Heart right ventricle (tissue), 16 donors: Measurements from ENCODE around the gene SLFNL1. TPM values are rescaled to one million over a fixed set of nuclear protein-coding genes. Genes with fewer than 3 reads are reported as not detected.

Source experiments
- ATAC-seq, 8 donors: fragments of 200-7000 bp; cut with Tn5 transposase; one replicate each; pipeline ENCODE4 v1.9.1; 2020; ENCODE audit warnings: mild to moderate bottlenecking in 8 of 8, moderate library complexity in 8 of 8, moderate number of reproducible peaks in 1 of 8
- DNase-seq, 2 donors: peaks; one replicate each; pipeline ENCODE4 v3.0.0-alpha.2; 2020
- H3K27ac ChIP-seq, 10 donors: fragments of 200-600 bp; sonication (generic) in 2 of 10; one replicate each; pipeline versions ENCODE4 v1.5.0 to v1.8.0; 2020 to 2022; ENCODE audit warnings: mild to moderate bottlenecking in 3 of 10
- H3K27me3 ChIP-seq, 7 donors: fragments of 200-600 bp; one replicate each; pipeline ENCODE4 v1.8.0; 2021 to 2022; ENCODE audit warnings: mild to moderate bottlenecking in 2 of 7
- H3K36me3 ChIP-seq, 9 donors: fragments of 200-600 bp; sonication (generic) in 1 of 9; one replicate each; pipeline versions ENCODE4 v1.5.0 to v1.8.0; 2020 to 2022; ENCODE audit warnings: mild to moderate bottlenecking in 2 of 9
- H3K4me1 ChIP-seq, 9 donors: fragments of 200-600 bp; sonication (generic) in 1 of 9; one replicate each; pipeline versions ENCODE4 v1.5.0 to v1.8.0; 2020 to 2022; ENCODE audit warnings: mild to moderate bottlenecking in 4 of 9
- H3K4me3 ChIP-seq, 10 donors: fragments of 200-600 bp; sonication (generic) in 2 of 10; one replicate each; pipeline versions ENCODE4 v1.5.0 to v1.8.0; 2020 to 2022; ENCODE audit warnings: mild to moderate bottlenecking in 7 of 10, moderate library complexity in 2 of 10
- H3K9me3 ChIP-seq, 11 donors: fragments of 200-600 bp in 10 of 11; sonication (generic) in 2 of 11; one replicate each; pipeline versions ENCODE4 v1.5.0 to v1.8.0; 2013 to 2022; ENCODE audit warnings: mild to moderate bottlenecking in 2 of 11, control low read depth in 1 of 11, moderate library complexity in 1 of 11
- CTCF ChIP-seq, 9 donors: fragments of 200-600 bp; sonication (generic) in 2 of 9; IDR thresholded peaks; one replicate each; pipeline versions ENCODE4 v1.5.0 to v1.8.0; 2021 to 2022; ENCODE audit warnings: antibody characterized with exemption in 9 of 9, mild to moderate bottlenecking in 5 of 9, moderate library complexity in 1 of 9
- WGBS, 2 donors: extraction: QIAGEN DNeasy Blood & Tissue Kit; methylation state at CpG; one replicate each; pipeline ENCODE4 v1.1.7; 2013; ENCODE audit warnings: inconsistent platforms in 1 of 2; 5-methylcytosine and 5-hydroxymethylcytosine counted together
- intact Hi-C, 10 donors: fragments of 100-400 bp; cut with DNase I; formaldehyde crosslinking; loops; one replicate each; pipeline versions ENCODE4 v1.11.1 to v1.14.2; 2022
- polyA plus RNA-seq, 2 donors: library from polyadenylated mRNA; stranded (reverse); fragments of 200-250 nt; gene quantifications; one replicate each; pipeline ENCODE4 v1.2.3, GENCODE V29; 2013
- total RNA-seq, 10 donors: library from RNA; stranded (reverse); fragmentation: NEBNext Ultra II Directional in 3 of 10; extraction: Animal tissue kit (Norgen Biotek cat#: 25700) in 3 of 10; gene quantifications; one replicate each; pipeline versions ENCODE4 v1.2.1 to v1.2.4, GENCODE V29; 2021 to 2023
- donor health status: Arrhythmogenic right ventricular cardiomyopathy.
- donor health status: ischemic (EF 13 %, LVEDD 7.1; RV severe dilation, severe dysfunction).
- donor health status: healthy with polysubstance abuse.
- donor health status: DM: no; HTN: yes; CAD: no.
- donor health status: DM: no; HTN: no; CAD: no.
- donor health status: ischemic (EF 25% LVEDD 6.9; RV normal size, moderate dysfunction).
- donor health status: ischemic (EF 25% LVEDD 5.7; RV mildly dilated, moderate dysfunction).
- donor health status: healthy.
- donor health status: DM: yes; HTN: yes; CAD: no.
- donor health status: Ischemic cardiomyopathy.
- donor health status: ischemic (EF 35%, LVEDD 5.7; RV mildly dilated, moderate dysfunction).
- donor health status: nonischemic (EF 11% LVEDD 7.7; RV severe dilation, severe dysfunction).
- donor health status: DM: yes; HTN: yes; CAD: no.
- donor health status: PGD.
- donor health status: ischemic (EF 29% LVEDD 5.4; RV normal size, mild dysfunction).
- donor health status: nonischemic (EF 23%, LVEDD 6.1; RV moderate dilation, normal function).

The SLFNL1 gene
- total and polyA plus RNA-seq, 12 donors: 0.13 to 0.45 (median 0.22) TPM; not detected in 1

- Histone ChIP-seq H3K36me3 (peaks cover 0 to 65% (median 4%) of the 10 kb centered on the region in 9 donors), H3K9me3 (no peaks in the 10 kb centered on the region), H3K27ac (no peak overlapping the region), H3K27me3 (no peaks in the 10 kb centered on the region), H3K4me1 (peaks cover 0 to 42% (median 17%) of the 10 kb centered on the region in 9 donors), H3K4me3 (no peak overlapping the region)
- intact Hi-C loops: loop anchor here in 2 of 10 donors (10.0 kb wide), 2 partner anchors 120 to 130 kb away; no protein-coding TSS in a partner anchor
- no peak for TF ChIP-seq CTCF (IDR thresholded peaks at IDR 0.05)
- DNase-seq (no peak), ATAC-seq (no peak)
- 94 to 98% methylated on average over 4 of the region's 4 CpGs for WGBS, 2 donors
Observed at GRCh38 chr1:40984531-40984930, 37.0 kb downstream of the SLFNL1 start.

- no peak for DNase-seq
- Histone ChIP-seq H3K27me3 (no peaks in the 10 kb centered on the region), H3K9me3 (no peaks in the 10 kb centered on the region), H3K27ac (no peak overlapping the region), H3K4me1 (peaks cover 0 to 44% (median 18%) of the 10 kb centered on the region in 9 donors), H3K36me3 (peaks cover 0 to 60% (median 0%) of the 10 kb centered on the region in 9 donors), H3K4me3 (no peak overlapping the region)
- TF ChIP-seq CTCF (IDR thresholded peaks at IDR 0.05): no peak
- 95 to 96% methylated on average over 2 of the region's 2 CpGs for WGBS, 2 donors
- intact Hi-C loops: loop anchor here in 2 of 10 donors (10.0 kb wide), 2 partner anchors 121 to 131 kb away; no protein-coding TSS in a partner anchor
- no peak for ATAC-seq
Observed at GRCh38 chr1:40984066-40984465, 37.5 kb downstream of the SLFNL1 start.

GRCh38 chr1:40983286-40983685, 38.2 kb downstream of the SLFNL1 start:
- peaks cover 0 to 52% (median 0%) of the 10 kb centered on the region in 9 donors for H3K36me3 ChIP-seq
- intact Hi-C loops: loop anchor here in 2 of 10 donors (10.0 kb wide), 2 partner anchors 122 to 132 kb away; no protein-coding TSS in a partner anchor
- DNase-seq (no peak), ATAC-seq (no peak)
- peaks cover 0 to 46% (median 21%) of the 10 kb centered on the region in 9 donors for H3K4me1 ChIP-seq
- 88 to 95% methylated on average over 1 of the region's 1 CpG for WGBS, 2 donors
- no peak overlapping the region for H3K27ac ChIP-seq
- no peaks in the 10 kb centered on the region for H3K27me3 ChIP-seq
- H3K4me3 ChIP-seq: no peak overlapping the region
- TF ChIP-seq CTCF (IDR thresholded peaks at IDR 0.05): no peak
- H3K9me3 ChIP-seq: no peaks in the 10 kb centered on the region

- 80 to 85% methylated on average over 1 of the region's 1 CpG for WGBS, 2 donors
- no peak for TF ChIP-seq CTCF (IDR thresholded peaks at IDR 0.05)
- Histone ChIP-seq H3K9me3 (no peaks in the 10 kb centered on the region), H3K4me3 (no peak overlapping the region), H3K27ac (peak overlapping the region in 1 of 10 donors; percentile 22), H3K4me1 (peaks cover 0 to 43% (median 21%) of the 10 kb centered on the region in 9 donors), H3K27me3 (no peaks in the 10 kb centered on the region), H3K36me3 (peaks cover 0 to 47% (median 0%) of the 10 kb centered on the region in 9 donors)
- ATAC-seq: no peak
- intact Hi-C loops: loop anchor here in 2 of 10 donors (10.0 kb wide), 2 partner anchors 122 to 132 kb away; no protein-coding TSS in a partner anchor
- no peak for DNase-seq
Observed at GRCh38 chr1:40982721-40983120, 38.8 kb downstream of the SLFNL1 start.
